SK-N-SH (cell line): ENCODE data around the gene RNFT2. TPM values are rescaled to one million over a fixed set of nuclear protein-coding genes. Genes with fewer than 3 reads are reported as not detected.
"Not testable (repeated sequence)": the region's sequence is repeated elsewhere in the genome, so short reads cannot be mapped to it uniquely, and the experiment has no call there.

Source experiments
- CTCF ChIA-PET: fragments of 300-600, 350-600 bp; formaldehyde crosslinking; extraction: SDS; loops from one replicate; lab custom pipeline; 2021; lab: Yijun Ruan, JAX
- POLR2A ChIA-PET: fragments of 350-600 bp; sonication (Branson Sonifier 250); formaldehyde crosslinking; extraction: SDS; loops from one replicate; lab custom pipeline; 2020; ENCODE audit warnings: antibody characterized with exemption, inconsistent platforms; lab: Yijun Ruan, JAX
- DNase-seq: peaks from one replicate; pipeline ENCODE4 v3.0.0; 2012
- H2AFZ ChIP-seq: fragments of 200-600 bp; sonication (generic); 2 replicates; pipeline ENCODE4 v1.8.1; 2016; ENCODE audit warnings: antibody characterized with exemption, mild to moderate bottlenecking, low read depth
- H3F3A ChIP-seq: fragments of 200-600 bp; sonication (generic); replicated peaks from 2 replicates; pipeline ENCODE3; 2016; ENCODE audit warnings: antibody characterized with exemption, mild to moderate bottlenecking; ENCODE audit not compliant: insufficient read depth
- H3K27ac ChIP-seq, 2 experiments: fragments of 200-500 bp in 1 of 2; fragments of 200-600 bp in 1 of 2; sonication (Bioruptor generic) in 1 of 2; sonication (generic), shearing (Covaris generic) in 1 of 2; 2 replicates each; pipeline versions ENCODE4 v1.5.1 to v1.6.1; 2014 to 2016; ENCODE audit warnings: low read depth in 2 of 2, inconsistent platforms in 1 of 2, low read length in 1 of 2, mild to moderate bottlenecking in 1 of 2, mixed read lengths in 1 of 2
- H3K27me3 ChIP-seq: fragments of 200-600 bp; sonication (generic), shearing (Covaris generic); 2 replicates; pipeline ENCODE4 v1.6.1; 2016; ENCODE audit warnings: mixed run types; ENCODE audit not compliant: insufficient read depth
- H3K36me3 ChIP-seq, 2 experiments: fragments of 200-500 bp in 1 of 2; fragments of 200-600 bp in 1 of 2; sonication (Bioruptor generic) in 1 of 2; sonication (generic) in 1 of 2; replicated peaks in 1 of 2; 2 replicates each; pipeline versions ENCODE3 to v1.5.1; 2014 to 2016; ENCODE audit warnings: low read length in 1 of 2, mild to moderate bottlenecking in 1 of 2; ENCODE audit not compliant: insufficient read depth in 2 of 2, control insufficient read depth in 1 of 2
- H3K4me1 ChIP-seq, 2 experiments: fragments of 200-500 bp in 1 of 2; fragments of 200-600 bp in 1 of 2; sonication (Bioruptor generic) in 1 of 2; sonication (generic), shearing (Covaris generic) in 1 of 2; 2 replicates each; pipeline versions ENCODE4 v1.5.1 to v1.6.1; 2014 to 2016; ENCODE audit warnings: low read depth in 1 of 2, low read length in 1 of 2, mixed run types in 1 of 2; ENCODE audit not compliant: insufficient read depth in 2 of 2, control insufficient read depth in 1 of 2
- H3K4me2 ChIP-seq: fragments of 200-600 bp; sonication (generic), shearing (Covaris generic); 2 replicates; pipeline ENCODE4 v1.6.1; 2017; ENCODE audit warnings: mixed run types
- H3K4me3 ChIP-seq, 2 experiments: fragments of 200-500 bp in 1 of 2; fragments of 200-600 bp in 1 of 2; sonication (Bioruptor generic) in 1 of 2; sonication (generic), shearing (Covaris generic) in 1 of 2; 2 replicates each; pipeline versions ENCODE4 v1.5.1 to v1.8.1; 2014 to 2016; ENCODE audit warnings: low read depth in 2 of 2, inconsistent platforms in 1 of 2, low read length in 1 of 2, mild to moderate bottlenecking in 1 of 2, mixed read lengths in 1 of 2, moderate library complexity in 1 of 2
- H3K79me2 ChIP-seq: fragments of 200-600 bp; sonication (generic); 2 replicates; pipeline ENCODE4 v1.8.1; 2017; ENCODE audit warnings: mild to moderate bottlenecking; ENCODE audit not compliant: insufficient read depth
- H3K9ac ChIP-seq: fragments of 200-600 bp; sonication (generic); 2 replicates; pipeline ENCODE4 v1.6.1; 2017; ENCODE audit warnings: mixed run types
- H3K9me2 ChIP-seq: fragments of 200-600 bp; sonication (generic); 2 replicates; pipeline ENCODE4 v1.6.1; 2017; ENCODE audit warnings: mixed run types
- H3K9me3 ChIP-seq: fragments of 200-600 bp; sonication (generic); 2 replicates; pipeline ENCODE4 v1.6.1; 2017; ENCODE audit warnings: mixed run types, mild to moderate bottlenecking, moderate library complexity
- H4K20me1 ChIP-seq: fragments of 200-600 bp; sonication (generic); 2 replicates; pipeline ENCODE4 v1.6.1; 2017; ENCODE audit warnings: mild to moderate bottlenecking, mixed run types; ENCODE audit not compliant: insufficient read depth
- EZH2phosphoT487 ChIP-seq: fragments of 200-600 bp; sonication (generic); IDR thresholded peaks from 2 replicates; pipeline ENCODE4 v1.6.1; 2017; ENCODE audit warnings: low read depth, mixed run types, mild to moderate bottlenecking, antibody characterized with exemption, moderate library complexity, borderline replicate concordance
- RXRA ChIP-seq: IDR thresholded peaks from 2 replicates; pipeline ENCODE4 v1.4.0; 2012; ENCODE audit warnings: low read depth, mild to moderate bottlenecking, borderline replicate concordance
- TAF1 ChIP-seq: IDR thresholded peaks from 2 replicates; pipeline ENCODE4 v1.6.1; 2012; ENCODE audit warnings: low read depth, mild to moderate bottlenecking, low read length, moderate library complexity, borderline replicate concordance
- WGBS: methylation state at CpG from one replicate; pipeline ENCODE4 v1.1.6; 2017; ENCODE audit warnings: low lambda C conversion rate; 5-methylcytosine and 5-hydroxymethylcytosine counted together
- polyA plus RNA-seq, 3 experiments: library from polyadenylated mRNA; depleted of rRNA; stranded (reverse); fragments of >200 nt; gene quantifications; 2 replicates each; pipeline ENCODE4 v1.2.3, GENCODE V29; 2012
- TF ChIP-seq, protein P1 (sequence below): fragments of 200-600 bp; sonication (generic); IDR thresholded peaks from 2 replicates; pipeline ENCODE4 v1.6.1; 2017; ENCODE audit warnings: antibody characterized with exemption, mild to moderate bottlenecking, moderate library complexity

Gene RNFT2
- polyA plus RNA-seq, 1 of the 3 experiments (the other 2 are of a cell fraction) = 3.8 TPM

DNA sequence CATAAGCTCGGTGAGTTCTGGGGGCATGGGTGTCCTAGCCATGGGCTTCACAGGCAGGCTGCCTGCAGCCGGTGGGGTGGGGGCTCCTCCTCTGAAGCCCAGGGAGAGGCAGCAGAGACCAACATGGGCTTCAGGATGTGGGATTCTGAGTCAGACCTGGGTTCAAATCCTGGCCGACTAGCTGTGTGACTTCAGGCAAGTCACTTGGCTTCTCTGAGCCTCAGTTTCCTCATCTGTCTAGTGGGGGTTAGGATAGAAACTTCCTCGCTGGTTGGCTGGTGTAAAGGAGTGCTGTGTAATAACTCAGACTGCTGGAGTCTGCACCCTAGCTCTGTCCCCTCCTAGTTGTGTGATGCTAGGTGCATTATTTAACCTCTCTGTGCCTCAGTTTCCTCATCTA is 12.2 kb downstream of the RNFT2 start:
- Histone ChIP-seq H3K4me3 (no peak overlapping the region), H3K9me3 (no peaks in the 10 kb centered on the region), H3F3A (no peaks in the 10 kb centered on the region), H3K4me1 (no peaks in the 10 kb centered on the region), H3K27ac (no peak overlapping the region), H4K20me1 (no peaks in the 10 kb centered on the region)
- WGBS = 82% methylated on average over 2 of the region's 4 CpGs
- TF ChIP-seq RXRA (no peak), TAF1 (no peak), EZH2phosphoT487 (no peak)
- TF ChIP-seq, all 33 proteins: peak for 0
- ChIA-PET CTCF (no interaction called here), POLR2A (no interaction called here)
- no peak overlapping the region for H3K4me2 ChIP-seq
- H2AFZ ChIP-seq = no peak overlapping the region
- no peak overlapping the region for H3K9ac ChIP-seq
- H3K27me3 ChIP-seq = no peaks in the 10 kb centered on the region
- DNase-seq = no peak
- no peaks in the 10 kb centered on the region for H3K36me3 ChIP-seq
- no peaks in the 10 kb centered on the region for H3K79me2 ChIP-seq
- H3K9me2 ChIP-seq = no peaks in the 10 kb centered on the region

DNA sequence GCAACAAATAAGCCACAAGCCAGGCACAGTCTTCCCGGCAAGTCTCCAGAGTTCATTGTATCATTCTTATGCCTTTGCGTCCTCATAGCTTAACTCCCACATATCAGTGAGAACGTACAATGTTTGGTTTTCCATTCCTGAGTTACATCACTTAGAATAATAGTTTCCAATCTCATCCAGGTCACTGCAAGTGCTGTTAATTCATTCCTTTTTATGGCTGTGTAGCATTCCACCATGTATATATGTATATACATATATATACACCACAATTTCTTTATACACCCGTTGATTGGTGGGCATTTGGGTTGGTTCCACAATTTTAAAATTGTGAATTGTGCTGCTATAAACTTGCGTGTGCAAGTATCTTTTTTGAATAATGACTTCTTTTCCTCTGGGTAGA is 16.0 kb downstream of the RNFT2 start:
- WGBS = 93% methylated on average over 5 of the region's 5 CpGs
- POLR2A ChIA-PET, CTCF ChIA-PET: not testable (repeated sequence)

DNA sequence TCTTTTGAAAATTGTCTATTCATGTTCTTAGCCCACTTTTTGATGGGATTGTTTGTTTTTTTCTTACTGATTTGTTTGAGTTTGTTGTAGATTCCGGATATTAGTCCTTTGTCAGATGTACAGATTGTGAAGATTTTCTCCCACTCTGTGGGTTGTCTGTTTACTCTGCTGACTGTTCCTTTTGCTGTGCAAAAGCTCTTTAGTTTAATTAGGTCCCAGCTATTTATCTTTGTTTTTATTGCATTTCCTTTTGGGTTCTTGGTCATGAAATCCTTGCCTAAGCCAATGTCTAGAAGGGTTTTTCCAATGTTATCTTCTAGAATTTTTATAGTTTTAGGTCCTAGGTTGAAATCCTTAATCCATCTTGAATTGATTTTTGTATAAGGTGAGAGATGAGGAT is 16.7 kb downstream of the RNFT2 start:
- H3K4me1 ChIP-seq, H3K4me3 ChIP-seq, CTCF ChIA-PET, H3K9me2 ChIP-seq, H3K9ac ChIP-seq, H2AFZ ChIP-seq, H3F3A ChIP-seq, H3K4me2 ChIP-seq, H3K27ac ChIP-seq, H3K79me2 ChIP-seq, H4K20me1 ChIP-seq, DNase-seq, H3K27me3 ChIP-seq, POLR2A ChIA-PET, H3K36me3 ChIP-seq, H3K9me3 ChIP-seq: not testable (repeated sequence)
- 89% methylated on average over 1 of the region's 1 CpG for WGBS

More for the DNA sequence above, 16.0 kb downstream of the RNFT2 start:
- H3K36me3 ChIP-seq, DNase-seq, H3K9me3 ChIP-seq, H3K27me3 ChIP-seq, H3F3A ChIP-seq, H3K79me2 ChIP-seq, H3K27ac ChIP-seq, H3K4me1 ChIP-seq, H4K20me1 ChIP-seq, H2AFZ ChIP-seq, H3K9ac ChIP-seq, H3K4me2 ChIP-seq, H3K4me3 ChIP-seq, H3K9me2 ChIP-seq: not testable (repeated sequence)

DNA sequence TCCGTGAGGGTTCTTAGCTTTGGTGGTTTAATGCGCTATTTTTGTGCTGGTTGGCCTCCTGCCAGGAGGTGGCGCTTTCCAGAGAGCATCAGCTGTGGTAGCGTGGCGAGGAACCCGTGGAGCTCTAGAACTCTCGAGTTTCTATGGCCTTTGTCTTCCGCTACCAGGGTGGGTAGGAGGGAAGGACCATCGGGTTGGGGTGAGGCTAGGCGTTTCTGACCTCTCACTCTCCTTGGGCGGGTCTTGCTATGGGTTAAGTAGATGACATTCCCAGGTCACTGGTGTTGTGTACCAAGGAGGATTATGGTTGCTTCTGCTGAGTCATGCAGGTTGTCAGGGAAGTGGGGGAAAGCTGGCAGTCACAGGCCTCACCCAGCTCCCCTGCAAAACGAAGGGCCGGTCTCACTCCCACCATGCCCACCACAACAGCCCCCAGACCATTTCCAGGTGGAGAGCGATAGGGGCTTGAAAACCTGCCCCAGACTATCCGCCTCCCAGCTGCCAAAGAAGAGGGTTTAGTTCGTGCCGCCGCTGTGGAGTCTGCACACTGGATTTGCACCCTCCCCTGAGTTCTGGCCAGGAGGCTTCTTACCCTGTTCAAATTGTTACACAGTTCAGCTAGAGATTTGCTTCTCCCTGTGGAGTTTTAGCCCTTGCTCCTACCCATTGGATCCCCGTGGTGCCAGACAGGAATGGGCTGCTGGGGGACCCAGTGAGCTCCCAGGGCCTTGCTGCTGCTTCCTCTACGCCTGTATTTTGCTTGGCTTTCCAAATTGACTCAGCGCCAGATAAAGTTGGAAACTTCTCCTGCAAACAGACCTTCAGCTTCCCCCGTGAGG is 21.9 kb downstream of the RNFT2 start:
- no peak overlapping the region for H2AFZ ChIP-seq
- no peak overlapping the region for H3K4me2 ChIP-seq
- CTCF ChIA-PET = interaction anchor here (0.6 to 0.9 kb wide), 2 partner anchors 11 to 55 kb away, joined by 3 read pairs; no protein-coding TSS in a partner anchor
- no peaks in the 10 kb centered on the region for H4K20me1 ChIP-seq
- DNase-seq = no peak
- no peak overlapping the region for H3K27ac ChIP-seq
- no peak overlapping the region for H3K9ac ChIP-seq
- H3F3A ChIP-seq = no peaks in the 10 kb centered on the region
- no peaks in the 10 kb centered on the region for H3K79me2 ChIP-seq
- 91% methylated on average over 17 of the region's 22 CpGs for WGBS
- H3K4me1 ChIP-seq = no peaks in the 10 kb centered on the region
- no peak for TF ChIP-seq EZH2phosphoT487
- TF ChIP-seq, protein P1, sequence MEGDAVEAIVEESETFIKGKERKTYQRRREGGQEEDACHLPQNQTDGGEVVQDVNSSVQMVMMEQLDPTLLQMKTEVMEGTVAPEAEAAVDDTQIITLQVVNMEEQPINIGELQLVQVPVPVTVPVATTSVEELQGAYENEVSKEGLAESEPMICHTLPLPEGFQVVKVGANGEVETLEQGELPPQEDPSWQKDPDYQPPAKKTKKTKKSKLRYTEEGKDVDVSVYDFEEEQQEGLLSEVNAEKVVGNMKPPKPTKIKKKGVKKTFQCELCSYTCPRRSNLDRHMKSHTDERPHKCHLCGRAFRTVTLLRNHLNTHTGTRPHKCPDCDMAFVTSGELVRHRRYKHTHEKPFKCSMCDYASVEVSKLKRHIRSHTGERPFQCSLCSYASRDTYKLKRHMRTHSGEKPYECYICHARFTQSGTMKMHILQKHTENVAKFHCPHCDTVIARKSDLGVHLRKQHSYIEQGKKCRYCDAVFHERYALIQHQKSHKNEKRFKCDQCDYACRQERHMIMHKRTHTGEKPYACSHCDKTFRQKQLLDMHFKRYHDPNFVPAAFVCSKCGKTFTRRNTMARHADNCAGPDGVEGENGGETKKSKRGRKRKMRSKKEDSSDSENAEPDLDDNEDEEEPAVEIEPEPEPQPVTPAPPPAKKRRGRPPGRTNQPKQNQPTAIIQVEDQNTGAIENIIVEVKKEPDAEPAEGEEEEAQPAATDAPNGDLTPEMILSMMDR = peak; percentile 14; the same call in 1 of the 2 replicates
- TF ChIP-seq, all 33 proteins: peak for 1
- no peaks in the 10 kb centered on the region for H3K9me2 ChIP-seq
- H3K9me3 ChIP-seq = no peaks in the 10 kb centered on the region
- POLR2A ChIA-PET = no interaction called here
- H3K36me3 ChIP-seq = no peaks in the 10 kb centered on the region
- no peak overlapping the region for H3K4me3 ChIP-seq
- no peaks in the 10 kb centered on the region for H3K27me3 ChIP-seq
